ENCODE results near the gene UBE3C.

DNA sequence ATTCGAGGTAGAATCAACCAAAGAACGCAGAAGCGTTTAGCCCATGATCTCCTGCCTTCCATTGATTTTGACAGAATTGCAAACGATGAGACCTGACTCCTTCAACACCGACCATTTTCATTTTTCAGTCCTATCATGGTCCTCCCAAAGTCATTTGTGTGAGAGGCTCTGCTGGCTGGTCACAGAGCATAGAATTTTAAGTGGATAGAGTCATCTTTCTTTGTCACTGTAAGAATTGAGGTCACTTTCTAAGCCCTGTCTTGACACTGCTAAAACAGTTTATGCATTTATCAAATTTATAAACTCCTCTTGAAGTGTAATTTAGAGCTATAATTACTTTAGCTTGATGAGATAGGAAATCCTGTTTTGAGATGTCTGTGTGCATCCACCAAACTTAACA, 72.0 kb downstream of the UBE3C start:
- TF ChIP-seq HNRNPH1 (optimal IDR thresholded peaks at IDR 0.05; ENCODE audit: low read depth, low read length), result no peak
- no peak for TF ChIP-seq NR2C1 (IDR thresholded peaks at IDR 0.05)
- TF ChIP-seq NR2C1 (tag; IDR thresholded peaks at IDR 0.05), result no peak
- TF ChIP-seq POLR2A (conservative IDR thresholded peaks at IDR 0.05), result no peak
- TF ChIP-seq, protein P1, sequence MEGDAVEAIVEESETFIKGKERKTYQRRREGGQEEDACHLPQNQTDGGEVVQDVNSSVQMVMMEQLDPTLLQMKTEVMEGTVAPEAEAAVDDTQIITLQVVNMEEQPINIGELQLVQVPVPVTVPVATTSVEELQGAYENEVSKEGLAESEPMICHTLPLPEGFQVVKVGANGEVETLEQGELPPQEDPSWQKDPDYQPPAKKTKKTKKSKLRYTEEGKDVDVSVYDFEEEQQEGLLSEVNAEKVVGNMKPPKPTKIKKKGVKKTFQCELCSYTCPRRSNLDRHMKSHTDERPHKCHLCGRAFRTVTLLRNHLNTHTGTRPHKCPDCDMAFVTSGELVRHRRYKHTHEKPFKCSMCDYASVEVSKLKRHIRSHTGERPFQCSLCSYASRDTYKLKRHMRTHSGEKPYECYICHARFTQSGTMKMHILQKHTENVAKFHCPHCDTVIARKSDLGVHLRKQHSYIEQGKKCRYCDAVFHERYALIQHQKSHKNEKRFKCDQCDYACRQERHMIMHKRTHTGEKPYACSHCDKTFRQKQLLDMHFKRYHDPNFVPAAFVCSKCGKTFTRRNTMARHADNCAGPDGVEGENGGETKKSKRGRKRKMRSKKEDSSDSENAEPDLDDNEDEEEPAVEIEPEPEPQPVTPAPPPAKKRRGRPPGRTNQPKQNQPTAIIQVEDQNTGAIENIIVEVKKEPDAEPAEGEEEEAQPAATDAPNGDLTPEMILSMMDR (IDR thresholded peaks at IDR 0.05 in 2 of 3, conservative IDR thresholded peaks at IDR 0.05 in 1 of 3; ENCODE audit: insufficient read depth in 2 of 3, low read depth in 1 of 3, low read length in 3 of 3), result no peak

Data from K562 (cell line).